HepG2 (cell line): ENCODE measurements around the gene SS18L1. TPM values are rescaled to one million over a fixed set of nuclear protein-coding genes. Genes with fewer than 3 reads are reported as not detected.

ENCODE experiments used
- ATAC-seq: fragments of 200-7000 bp; cut with Tn5 transposase; 3 replicates; pipeline ENCODE4 v1.9.1; 2020; ENCODE audit warnings: mild to moderate bottlenecking, moderate library complexity
- BruUV-seq: library from RNA; stranded (reverse); fragments of 400-500 nt; replicated peaks from 2 replicates; lab custom pipeline; 2021; lab: Mats Ljungman, UMichigan
- CTCF ChIA-PET: fragments of 300-600 bp; formaldehyde crosslinking; extraction: SDS; loops from one replicate; lab custom pipeline; 2021; ENCODE audit warnings: low total read pairs, inconsistent platforms, low intra/inter-chr PET ratio; lab: Yijun Ruan, JAX
- POLR2A ChIA-PET: fragments of 350-600 bp; sonication (Branson Sonifier 250); formaldehyde crosslinking; loops from one replicate; lab custom pipeline; 2020; ENCODE audit warnings: antibody characterized with exemption, inconsistent platforms; lab: Yijun Ruan, JAX
- DNase-seq: peaks from one replicate; pipeline ENCODE4 v3.0.0-alpha.2; 2015; ENCODE audit warnings: low spot score
- FAIRE-seq: peaks from 3 replicates; lab custom pipeline; 2011; peaks lifted over from hg19 to GRCh38; lab: Jason Lieb, UNC
- H2AFZ ChIP-seq: one replicate; pipeline ENCODE4 v1.6.1; 2011; ENCODE audit warnings: low read length, inconsistent platforms
- H3K27ac ChIP-seq: fragments of 300-600 bp; 3 replicates; pipeline ENCODE4 v1.8.0; 2011; ENCODE audit warnings: mixed run types, mild to moderate bottlenecking, mixed read lengths, low read length, inconsistent platforms; ENCODE audit not compliant: insufficient read depth; ENCODE audit errors: extremely low read length
- H3K27me3 ChIP-seq, 2 experiments: fragments of 200-600 bp in 1 of 2; 2 replicates in 1 of 2; 3 replicates in 1 of 2; pipeline versions ENCODE4 v1.6.0 to v1.8.0; 2011; ENCODE audit warnings: low read length in 2 of 2, mild to moderate bottlenecking in 2 of 2, moderate library complexity in 2 of 2, inconsistent platforms in 1 of 2; ENCODE audit not compliant: insufficient read depth in 2 of 2, control insufficient read depth in 1 of 2
- H3K36me3 ChIP-seq, 2 experiments: fragments of 200-600 bp in 1 of 2; replicated peaks in 1 of 2; 2 replicates in 1 of 2; 3 replicates in 1 of 2; pipeline versions ENCODE4 v1.5.1 to v1.8.0; 2011; ENCODE audit warnings: low read length in 2 of 2, inconsistent platforms in 1 of 2; ENCODE audit not compliant: insufficient read depth in 2 of 2, control insufficient read depth in 1 of 2
- H3K4me1 ChIP-seq: 2 replicates; pipeline ENCODE4 v1.5.1; 2012; ENCODE audit warnings: low read length, inconsistent platforms; ENCODE audit not compliant: insufficient read depth
- H3K4me2 ChIP-seq: 2 replicates; pipeline ENCODE4 v1.6.0; 2011; ENCODE audit warnings: low read depth, low read length, inconsistent platforms
- H3K4me3 ChIP-seq, 3 experiments: fragments of 200-600 bp in 1 of 3; sonication (generic), shearing (Covaris generic) in 1 of 3; replicated peaks in 1 of 3; 2 replicates each; pipeline ENCODE4 v1.5.1; 2011 to 2016; ENCODE audit warnings: low read length in 3 of 3, inconsistent platforms in 2 of 3, low read depth in 2 of 3, mild to moderate bottlenecking in 2 of 3, control low read depth in 1 of 3, mixed read lengths in 1 of 3; ENCODE audit not compliant: insufficient read depth in 1 of 3
- H3K79me2 ChIP-seq: one replicate; pipeline ENCODE4 v1.6.1; 2011; ENCODE audit warnings: low read length, inconsistent platforms; ENCODE audit not compliant: insufficient read depth
- H3K9ac ChIP-seq: 2 replicates; pipeline ENCODE4 v1.6.0; 2011; ENCODE audit warnings: mild to moderate bottlenecking, low read depth, low read length, inconsistent platforms; ENCODE audit not compliant: insufficient read depth
- H3K9me3 ChIP-seq: 2 replicates; pipeline ENCODE4 v1.5.1; 2012; ENCODE audit warnings: mild to moderate bottlenecking, low read length
- H4K20me1 ChIP-seq: 2 replicates; pipeline ENCODE4 v1.6.0; 2011; ENCODE audit warnings: inconsistent platforms, mild to moderate bottlenecking, low read length, moderate library complexity; ENCODE audit not compliant: insufficient read depth
- FOXA1 ChIP-seq, 2 experiments: fragments of 450-650 bp in 1 of 2; sonication (generic) in 1 of 2; formaldehyde crosslinking in 1 of 2; IDR thresholded peaks; 2 replicates each; pipeline versions ENCODE4 v1.4.0 to v1.6.1; 2016 to 2020; ENCODE audit warnings: missing genetic modification reagents in 1 of 2
- SMAD1 ChIP-seq: sonication (generic); formaldehyde crosslinking; IDR thresholded peaks from 2 replicates; pipeline ENCODE4 v1.4.0; 2020; ENCODE audit warnings: missing genetic modification reagents, low read depth, mild to moderate bottlenecking, borderline replicate concordance
- ZFP36 ChIP-seq: fragments of 150-350 bp; IDR thresholded peaks from 2 replicates; pipeline ENCODE4 v1.6.1; 2018; ENCODE audit warnings: borderline replicate concordance, low read length, low read depth; ENCODE audit not compliant: partially characterized antibody
- ZMYM3 ChIP-seq: sonication (generic); formaldehyde crosslinking; IDR thresholded peaks from 2 replicates; pipeline ENCODE4 v1.5.1; 2020; ENCODE audit warnings: mild to moderate bottlenecking, missing genetic modification reagents
- ZNF136 ChIP-seq: sonication (generic); formaldehyde crosslinking; IDR thresholded peaks from 2 replicates; pipeline ENCODE4 v1.8.1; 2022; ENCODE audit warnings: low read depth, mild to moderate bottlenecking, moderate library complexity, missing genetic modification reagents
- WGBS: methylation state at CpG from one replicate; pipeline ENCODE4 v1.1.6; 2017; ENCODE audit warnings: low lambda C conversion rate; 5-methylcytosine and 5-hydroxymethylcytosine counted together
- in situ Hi-C: cut with HindIII; loops from 2 replicates; pipeline ENCODE4 v1.10.0; 2017; ENCODE audit warnings: low pct_unique_long_range_greater_than_20kb; ENCODE audit not compliant: extremely low pct_ligation_motif_present
- intact Hi-C: fragments of 100-400 bp; cut with micrococcal nuclease; formaldehyde crosslinking; loops from one replicate; pipeline ENCODE4 v1.10.0; 2022; ENCODE audit not compliant: unreplicated experiment
- polyA plus RNA-seq, 8 experiments: library from polyadenylated mRNA; depleted of rRNA in 3 of 8; stranded (reverse) in 7 of 8; unstranded in 1 of 8; fragments of >200 nt; fragmentation: Illumina TruSeq in 4 of 8; extraction: Trizol in 4 of 8; gene quantifications; 2 replicates each; pipeline versions ENCODE4 v1.2.1 to v1.2.3, GENCODE V29; 2011 to 2016; ENCODE audit warnings: low read depth in 4 of 8, missing spikeins in 1 of 8, mixed read lengths in 1 of 8; ENCODE audit not compliant: insufficient read depth in 1 of 8
- total RNA-seq, 5 experiments: library from RNA; depleted of rRNA; stranded (reverse); fragments of >200 nt; fragmentation: Illumina TruSeq; extraction: Trizol; gene quantifications; 2 replicates each; pipeline ENCODE4 v1.2.3, GENCODE V29; 2016; ENCODE audit warnings: low read depth in 1 of 5
- TF ChIP-seq, protein P1 (sequence below): sonication (generic); formaldehyde crosslinking; IDR thresholded peaks from one replicate; pipeline ENCODE4 v1.5.1; 2020; ENCODE audit warnings: mild to moderate bottlenecking, missing genetic modification reagents; ENCODE audit errors: not compliant biosample characterization

Gene SS18L1
- total and polyA plus RNA-seq, 2 of the 13 experiments (the other 11 are each of a cell fraction or from before 2014, with no cell fraction given), result 17.8 to 27.6 TPM

GRCh38 chr20:62104791-62105345, 38.7 kb upstream of the SS18L1 start:
- POLR2A ChIA-PET, result interaction anchor here (3.2 kb wide), 1 partner anchor 15 kb away, joined by 21 read pairs; no protein-coding TSS in a partner anchor
- no TSS peak for BruUV-seq
- 15% methylated on average over 7 of the region's 7 CpGs for WGBS
- no peak for DNase-seq
- no peak overlapping the region for H2AFZ ChIP-seq
- no peak for ATAC-seq
- H3K27me3 ChIP-seq, result peaks cover 18 to 40% of the 10 kb centered on the region in 2 experiments
- peaks cover 29% of the 10 kb centered on the region for H3K9me3 ChIP-seq
- no peaks in the 10 kb centered on the region for H3K36me3 ChIP-seq
- H3K4me1 ChIP-seq, result peaks cover 13% of the 10 kb centered on the region
- H3K4me2 ChIP-seq, result no peak overlapping the region; the same call in 1 of the 2 replicates
- in situ Hi-C loops (no loop called here), intact Hi-C loops (no loop called here)
- H4K20me1 ChIP-seq, result no peaks in the 10 kb centered on the region
- no peak overlapping the region for H3K4me3 ChIP-seq
- CTCF ChIA-PET, result no interaction called here
- TF ChIP-seq ZFP36, result peak; percentile 80
- TF ChIP-seq FOXA1 (IDR thresholded peaks at IDR 0.05), result no peak
- 0 out of 2 replicates have a peak, but pooled peaks have one; percentile 11 for TF ChIP-seq FOXA1 (CRISPR knock-in tag; IDR thresholded peaks at IDR 0.05)
- TF ChIP-seq, protein P1, sequence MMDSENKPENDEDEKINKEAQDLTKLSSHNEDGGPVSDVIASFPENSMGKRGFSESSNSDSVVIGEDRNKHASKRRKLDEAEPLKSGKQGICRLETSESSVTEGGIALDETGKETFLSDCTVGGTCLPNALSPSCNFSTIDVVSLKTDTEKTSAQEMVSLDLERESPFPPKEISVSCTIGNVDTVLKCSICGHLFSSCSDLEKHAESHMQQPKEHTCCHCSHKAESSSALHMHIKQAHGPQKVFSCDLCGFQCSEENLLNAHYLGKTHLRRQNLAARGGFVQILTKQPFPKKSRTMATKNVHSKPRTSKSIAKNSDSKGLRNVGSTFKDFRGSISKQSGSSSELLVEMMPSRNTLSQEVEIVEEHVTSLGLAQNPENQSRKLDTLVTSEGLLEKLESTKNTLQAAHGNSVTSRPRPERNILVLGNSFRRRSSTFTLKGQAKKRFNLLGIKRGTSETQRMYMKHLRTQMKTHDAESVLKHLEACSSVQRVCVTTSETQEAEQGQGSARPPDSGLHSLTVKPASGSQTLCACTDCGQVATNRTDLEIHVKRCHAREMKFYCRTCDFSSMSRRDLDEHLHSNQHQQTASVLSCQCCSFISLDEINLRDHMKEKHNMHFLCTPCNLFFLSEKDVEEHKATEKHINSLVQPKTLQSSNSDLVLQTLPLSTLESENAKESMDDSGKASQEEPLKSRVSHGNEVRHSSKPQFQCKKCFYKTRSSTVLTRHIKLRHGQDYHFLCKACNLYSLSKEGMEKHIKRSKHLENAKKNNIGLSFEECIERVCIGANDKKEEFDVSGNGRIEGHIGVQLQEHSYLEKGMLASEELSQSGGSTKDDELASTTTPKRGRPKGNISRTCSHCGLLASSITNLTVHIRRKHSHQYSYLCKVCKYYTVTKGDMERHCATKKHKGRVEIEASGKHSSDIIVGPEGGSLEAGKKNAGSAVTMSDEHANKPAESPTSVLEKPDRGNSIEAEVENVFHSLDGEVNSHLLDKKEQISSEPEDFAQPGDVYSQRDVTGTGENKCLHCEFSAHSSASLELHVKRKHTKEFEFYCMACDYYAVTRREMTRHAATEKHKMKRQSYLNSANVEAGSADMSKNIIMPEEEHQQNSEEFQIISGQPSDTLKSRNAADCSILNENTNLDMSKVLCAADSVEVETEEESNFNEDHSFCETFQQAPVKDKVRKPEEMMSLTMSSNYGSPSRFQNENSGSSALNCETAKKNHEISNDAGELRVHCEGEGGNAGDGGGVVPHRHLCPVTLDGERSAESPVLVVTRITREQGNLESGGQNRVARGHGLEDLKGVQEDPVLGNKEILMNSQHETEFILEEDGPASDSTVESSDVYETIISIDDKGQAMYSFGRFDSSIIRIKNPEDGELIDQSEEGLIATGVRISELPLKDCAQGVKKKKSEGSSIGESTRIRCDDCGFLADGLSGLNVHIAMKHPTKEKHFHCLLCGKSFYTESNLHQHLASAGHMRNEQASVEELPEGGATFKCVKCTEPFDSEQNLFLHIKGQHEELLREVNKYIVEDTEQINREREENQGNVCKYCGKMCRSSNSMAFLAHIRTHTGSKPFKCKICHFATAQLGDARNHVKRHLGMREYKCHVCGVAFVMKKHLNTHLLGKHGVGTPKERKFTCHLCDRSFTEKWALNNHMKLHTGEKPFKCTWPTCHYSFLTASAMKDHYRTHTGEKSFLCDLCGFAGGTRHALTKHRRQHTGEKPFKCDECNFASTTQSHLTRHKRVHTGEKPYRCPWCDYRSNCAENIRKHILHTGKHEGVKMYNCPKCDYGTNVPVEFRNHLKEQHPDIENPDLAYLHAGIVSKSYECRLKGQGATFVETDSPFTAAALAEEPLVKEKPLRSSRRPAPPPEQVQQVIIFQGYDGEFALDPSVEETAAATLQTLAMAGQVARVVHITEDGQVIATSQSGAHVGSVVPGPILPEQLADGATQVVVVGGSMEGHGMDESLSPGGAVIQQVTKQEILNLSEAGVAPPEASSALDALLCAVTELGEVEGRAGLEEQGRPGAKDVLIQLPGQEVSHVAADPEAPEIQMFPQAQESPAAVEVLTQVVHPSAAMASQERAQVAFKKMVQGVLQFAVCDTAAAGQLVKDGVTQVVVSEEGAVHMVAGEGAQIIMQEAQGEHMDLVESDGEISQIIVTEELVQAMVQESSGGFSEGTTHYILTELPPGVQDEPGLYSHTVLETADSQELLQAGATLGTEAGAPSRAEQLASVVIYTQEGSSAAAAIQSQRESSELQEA (CRISPR knock-in tag), result no peak
- no peak for TF ChIP-seq ZNF136 (CRISPR knock-in tag)
- TF ChIP-seq SMAD1, result no peak
- 0 out of 2 replicates have a peak, but pooled peaks have one; percentile 39 for TF ChIP-seq ZMYM3
- no peak for FAIRE-seq
- no peak overlapping the region for H3K9ac ChIP-seq
- H3K27ac ChIP-seq, result no peak overlapping the region
- H3K79me2 ChIP-seq, result no peaks in the 10 kb centered on the region
